Esophagus squamous epithelium (tissue), 5 donors: ENCODE data around the gene CNTNAP2. TPM values are rescaled to one million over a fixed set of nuclear protein-coding genes. Genes with fewer than 3 reads are reported as not detected.

ENCODE experiments used
- DNase-seq: peaks from one replicate; lab custom pipeline; 2025; lab: John Stamatoyannopoulos, UW
- H3K27ac ChIP-seq, 4 donors: fragments of 200-600 bp; sonication (generic); one replicate each; pipeline ENCODE4 v1.5.1; 2016 to 2019; ENCODE audit warnings: mild to moderate bottlenecking in 1 of 4
- H3K27me3 ChIP-seq, 4 donors: fragments of 200-600 bp; sonication (generic); 1 replicate in 3 of 4; 2 replicates in 1 of 4; pipeline versions ENCODE4 v1.5.1 to v1.6.0; 2017 to 2021; ENCODE audit warnings: antibody characterized with exemption in 1 of 4
- H3K36me3 ChIP-seq, 3 donors: fragments of 200-600 bp; sonication (generic); one replicate each; pipeline ENCODE4 v1.5.1; 2016 to 2019
- H3K4me1 ChIP-seq, 3 donors: fragments of 200-600 bp; sonication (generic); one replicate each; pipeline ENCODE4 v1.5.1; 2017 to 2019
- H3K4me3 ChIP-seq, 4 donors: fragments of 200-600 bp; sonication (generic); 1 replicate in 3 of 4; 2 replicates in 1 of 4; pipeline ENCODE4 v1.5.1; 2016 to 2019; ENCODE audit warnings: mild to moderate bottlenecking in 2 of 4, moderate library complexity in 1 of 4
- H3K9me3 ChIP-seq, 3 donors: fragments of 200-600 bp; sonication (generic); one replicate each; pipeline ENCODE4 v1.5.1; 2016 to 2019
- POLR2A ChIP-seq, 4 donors: fragments of 450-650 bp; IDR thresholded peaks; one replicate each; pipeline ENCODE4 v1.6.1; 2017; ENCODE audit warnings: antibody characterized with exemption in 4 of 4, mild to moderate bottlenecking in 4 of 4, moderate library complexity in 3 of 4
- WGBS, 2 donors: methylation state at CpG; one replicate each; pipeline ENCODE4 v1.1.5; 2018; 5-methylcytosine and 5-hydroxymethylcytosine counted together
- intact Hi-C: fragments of 100-400 bp; cut with DNase I; formaldehyde crosslinking; loops from one replicate; pipeline ENCODE4 v1.15.0; 2022
- total RNA-seq, 4 donors: library from RNA; depleted of rRNA; stranded (reverse); fragments of >200 nt; gene quantifications; one replicate each; pipeline ENCODE4 v1.1.0, GENCODE V29; 2016
- TF ChIP-seq, protein P1 (sequence below), 6 experiments: fragments of 450-650 bp in 4 of 6; fragments of 200-600 bp in 2 of 6; sonication (generic) in 2 of 6; IDR thresholded peaks; one replicate each; pipeline ENCODE4 v1.5.1; 2016 to 2019; ENCODE audit warnings: antibody characterized with exemption in 6 of 6, mild to moderate bottlenecking in 4 of 6, moderate library complexity in 4 of 6
- donor health status: DM: yes; HTN: yes; CAD: no.

Gene CNTNAP2
- total RNA-seq, 4 donors from 2014 or later: 0.95 to 2.3 (median 1.2) TPM

DNA sequence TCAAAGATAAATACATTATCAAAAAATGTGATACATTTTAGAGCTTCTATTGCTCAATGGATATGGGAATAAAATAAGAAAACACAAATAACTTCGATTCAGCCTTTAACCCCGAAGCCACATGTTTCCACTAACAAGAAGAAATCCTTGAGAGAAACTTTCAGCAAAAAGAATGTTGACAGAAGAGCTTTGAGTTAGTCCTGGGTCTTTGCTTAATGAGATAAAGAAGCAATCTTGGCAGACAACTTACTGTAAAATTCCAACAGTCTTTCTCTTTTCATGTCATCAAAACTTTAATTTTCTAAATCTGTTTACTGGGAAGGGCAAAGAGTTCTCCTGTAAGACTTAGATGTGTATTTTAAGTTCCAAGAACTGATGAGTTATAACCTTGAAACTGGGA, 810.2 kb downstream of the CNTNAP2 start:
- Histone ChIP-seq H3K4me3 (no peak overlapping the region), H3K36me3 (no peaks in the 10 kb centered on the region), H3K9me3 (peaks cover 0 to 4% (median 0%) of the 10 kb centered on the region in 3 donors), H3K27me3 (no peaks in the 10 kb centered on the region), H3K4me1 (no peaks in the 10 kb centered on the region), H3K27ac (no peak overlapping the region)
- intact Hi-C loops: no loop called here
- TF ChIP-seq POLR2A (IDR thresholded peaks at IDR 0.05): no peak
- TF ChIP-seq, protein P1, sequence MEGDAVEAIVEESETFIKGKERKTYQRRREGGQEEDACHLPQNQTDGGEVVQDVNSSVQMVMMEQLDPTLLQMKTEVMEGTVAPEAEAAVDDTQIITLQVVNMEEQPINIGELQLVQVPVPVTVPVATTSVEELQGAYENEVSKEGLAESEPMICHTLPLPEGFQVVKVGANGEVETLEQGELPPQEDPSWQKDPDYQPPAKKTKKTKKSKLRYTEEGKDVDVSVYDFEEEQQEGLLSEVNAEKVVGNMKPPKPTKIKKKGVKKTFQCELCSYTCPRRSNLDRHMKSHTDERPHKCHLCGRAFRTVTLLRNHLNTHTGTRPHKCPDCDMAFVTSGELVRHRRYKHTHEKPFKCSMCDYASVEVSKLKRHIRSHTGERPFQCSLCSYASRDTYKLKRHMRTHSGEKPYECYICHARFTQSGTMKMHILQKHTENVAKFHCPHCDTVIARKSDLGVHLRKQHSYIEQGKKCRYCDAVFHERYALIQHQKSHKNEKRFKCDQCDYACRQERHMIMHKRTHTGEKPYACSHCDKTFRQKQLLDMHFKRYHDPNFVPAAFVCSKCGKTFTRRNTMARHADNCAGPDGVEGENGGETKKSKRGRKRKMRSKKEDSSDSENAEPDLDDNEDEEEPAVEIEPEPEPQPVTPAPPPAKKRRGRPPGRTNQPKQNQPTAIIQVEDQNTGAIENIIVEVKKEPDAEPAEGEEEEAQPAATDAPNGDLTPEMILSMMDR (IDR thresholded peaks at IDR 0.05): no peak
- 19 to 20% methylated on average over 2 of the region's 2 CpGs for WGBS, 2 donors
- DNase-seq: no peak

DNA sequence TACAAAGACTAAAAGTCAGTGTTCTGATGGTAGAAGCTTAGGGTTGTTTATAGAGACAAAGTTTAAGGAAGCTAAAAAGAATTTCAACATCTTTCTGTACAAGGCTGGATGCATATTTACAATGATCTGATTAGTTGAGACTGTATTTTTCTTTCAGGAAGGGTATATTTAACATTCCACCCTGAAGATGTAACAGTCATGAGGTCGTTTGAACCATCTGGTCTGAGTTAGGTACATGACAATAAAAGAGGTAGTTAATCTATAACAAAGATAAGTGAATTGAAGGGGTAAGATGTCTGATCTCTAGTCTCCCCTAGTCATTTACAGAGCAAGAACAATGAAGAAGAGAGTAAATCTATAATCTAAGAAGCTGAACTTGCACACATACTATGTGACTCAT, 821.2 kb downstream of the CNTNAP2 start:
- no peak overlapping the region for H3K27ac ChIP-seq
- no peaks in the 10 kb centered on the region for H3K4me1 ChIP-seq
- DNase-seq: no peak
- H3K27me3 ChIP-seq: no peaks in the 10 kb centered on the region
- 0 to 4% methylated on average over 1 of the region's 1 CpG for WGBS, 2 donors
- TF ChIP-seq, protein P1 (IDR thresholded peaks at IDR 0.05): no peak
- TF ChIP-seq POLR2A (IDR thresholded peaks at IDR 0.05): no peak
- intact Hi-C loops: no loop called here
- no peak overlapping the region for H3K4me3 ChIP-seq
- H3K9me3 ChIP-seq: peaks cover 0 to 6% (median 0%) of the 10 kb centered on the region in 3 donors
- H3K36me3 ChIP-seq: no peaks in the 10 kb centered on the region

DNA sequence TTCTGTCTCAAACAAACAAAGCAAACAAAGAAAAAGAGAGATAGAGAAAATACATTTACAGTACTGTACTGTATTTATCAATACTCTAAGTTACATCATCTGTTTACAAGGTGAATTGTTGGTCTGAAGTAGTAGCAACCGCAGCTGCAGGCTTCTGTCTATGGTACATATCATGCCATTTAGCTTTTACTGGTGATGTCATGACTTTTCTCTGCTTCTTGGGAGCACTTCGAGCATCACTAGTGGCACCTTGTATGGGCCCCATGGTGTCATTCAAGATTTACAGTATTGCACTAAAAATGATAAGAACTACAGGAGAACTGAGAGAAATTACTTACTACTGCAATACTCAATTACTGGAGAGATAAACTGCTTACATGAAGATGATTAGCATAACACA, 826.9 kb downstream of the CNTNAP2 start:
- 44 to 62% methylated on average over 2 of the region's 2 CpGs for WGBS, 2 donors
- DNase-seq: no peak
- Histone ChIP-seq H3K4me1 (no peaks in the 10 kb centered on the region), H3K27me3 (no peaks in the 10 kb centered on the region), H3K4me3 (no peak overlapping the region), H3K27ac (no peak overlapping the region), H3K36me3 (no peaks in the 10 kb centered on the region), H3K9me3 (no peaks in the 10 kb centered on the region)
- intact Hi-C loops: no loop called here
- TF ChIP-seq POLR2A (IDR thresholded peaks at IDR 0.05): no peak
- TF ChIP-seq, protein P1 (IDR thresholded peaks at IDR 0.05): no peak

DNA sequence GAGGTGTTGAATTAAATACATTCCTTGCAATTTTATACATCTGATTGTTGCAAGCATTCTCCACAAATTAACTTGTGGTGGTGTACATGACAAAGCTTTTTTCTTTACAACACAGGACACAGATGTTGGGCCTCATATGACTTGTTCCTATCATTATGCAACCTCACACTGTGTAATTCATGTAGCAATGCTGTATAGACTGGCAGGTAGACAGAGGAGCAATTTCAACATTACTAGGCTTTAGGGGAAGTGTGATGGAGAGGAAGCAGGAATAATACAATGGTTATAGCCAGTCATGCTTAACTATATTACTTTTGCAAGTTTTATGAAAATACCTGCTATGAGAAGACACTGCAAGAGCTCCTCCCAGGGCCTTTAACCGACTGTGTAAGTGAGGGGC, 832.1 kb downstream of the CNTNAP2 start:
- no peaks in the 10 kb centered on the region for H3K36me3 ChIP-seq
- 50 to 52% methylated on average over 1 of the region's 1 CpG for WGBS, 2 donors
- H3K4me1 ChIP-seq: no peaks in the 10 kb centered on the region
- H3K27ac ChIP-seq: no peak overlapping the region
- TF ChIP-seq, protein P1 (IDR thresholded peaks at IDR 0.05): no peak
- TF ChIP-seq POLR2A (IDR thresholded peaks at IDR 0.05): no peak
- intact Hi-C loops: no loop called here
- H3K27me3 ChIP-seq: no peaks in the 10 kb centered on the region
- no peak for DNase-seq
- H3K9me3 ChIP-seq: peaks cover 0 to 3% (median 0%) of the 10 kb centered on the region in 3 donors
- H3K4me3 ChIP-seq: no peak overlapping the region

DNA sequence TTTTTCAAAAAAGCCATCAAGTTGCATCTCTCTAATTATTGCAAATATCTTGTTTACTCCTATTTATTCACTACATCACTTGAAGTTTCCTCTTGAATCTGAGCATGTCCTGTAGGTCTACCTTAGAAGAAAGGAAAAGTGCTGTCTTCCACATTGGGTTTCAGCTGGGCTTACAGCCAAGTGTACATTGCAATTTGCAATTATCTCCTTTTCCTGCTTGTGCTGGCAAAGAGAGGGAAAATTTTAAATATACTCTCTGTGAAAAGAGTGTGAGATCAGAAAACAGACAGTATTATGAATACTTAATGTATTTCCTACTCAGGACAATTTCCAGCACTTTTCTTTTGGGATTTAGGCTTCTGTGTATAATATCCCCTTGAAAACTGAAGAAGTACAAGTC, 839.7 kb downstream of the CNTNAP2 start:
- Histone ChIP-seq H3K4me1 (no peaks in the 10 kb centered on the region), H3K27me3 (no peaks in the 10 kb centered on the region), H3K36me3 (no peaks in the 10 kb centered on the region), H3K9me3 (peaks cover 0 to 6% (median 0%) of the 10 kb centered on the region in 3 donors), H3K4me3 (no peak overlapping the region), H3K27ac (no peak overlapping the region)
- TF ChIP-seq POLR2A (IDR thresholded peaks at IDR 0.05): no peak
- TF ChIP-seq, protein P1 (IDR thresholded peaks at IDR 0.05): no peak
- no peak for DNase-seq
- intact Hi-C loops: no loop called here
